Spinal cord (tissue), 10 donors: ENCODE measurements around the gene CD19. TPM values are rescaled to one million over a fixed set of nuclear protein-coding genes. Genes with fewer than 3 reads are reported as not detected.

Experiments used
- DNase-seq, 6 donors: peaks; one replicate each; pipeline versions ENCODE4 v3.0.0 to v3.0.0-alpha.2; 2013 to 2015; ENCODE audit warnings: low spot score in 6 of 6, low read depth in 4 of 6
- H3K27ac ChIP-seq: one replicate; pipeline ENCODE4 v1.5.1; 2013; ENCODE audit warnings: low read depth, low read length, control low read depth
- H3K27me3 ChIP-seq: one replicate; pipeline ENCODE4 v1.6.1; 2013; ENCODE audit warnings: low read length; ENCODE audit not compliant: control insufficient read depth, insufficient read depth
- H3K36me3 ChIP-seq: one replicate; pipeline ENCODE4 v1.6.1; 2013; ENCODE audit warnings: low read length; ENCODE audit not compliant: control insufficient read depth, insufficient read depth
- H3K4me1 ChIP-seq: one replicate; pipeline ENCODE4 v1.6.1; 2013; ENCODE audit warnings: low read length; ENCODE audit not compliant: control insufficient read depth, insufficient read depth
- H3K4me3 ChIP-seq: one replicate; pipeline ENCODE4 v1.5.1; 2013; ENCODE audit warnings: low read depth, low read length, control low read depth
- H3K9me3 ChIP-seq: one replicate; pipeline ENCODE4 v1.6.1; 2013; ENCODE audit warnings: low read length; ENCODE audit not compliant: control insufficient read depth, insufficient read depth
- WGBS: methylation state at CpG from one replicate; pipeline ENCODE4 v1.1.5; 2013; ENCODE audit warnings: missing lambda C conversion rate; ENCODE audit not compliant: insufficient coverage; 5-methylcytosine and 5-hydroxymethylcytosine counted together
- polyA plus RNA-seq, 2 donors: library from polyadenylated mRNA; unstranded; fragments of 120-200 nt; gene quantifications; one replicate each; pipeline ENCODE4 v1.2.1, GENCODE V29; 2013; ENCODE audit not compliant: insufficient read length in 2 of 2
- total RNA-seq, 2 donors: library from RNA; depleted of rRNA in 1 of 2; stranded (reverse); fragments of 120-200 nt in 1 of 2; fragments of >200 nt in 1 of 2; gene quantifications; one replicate each; pipeline versions ENCODE4 v1.2.3 to v1.2.4, GENCODE V29; 2013 to 2014
- donor health status: healthy.

The CD19 gene
- total and polyA plus RNA-seq, 4 donors = 0.40 to 1.3 (median 1.1) TPM

DNA sequence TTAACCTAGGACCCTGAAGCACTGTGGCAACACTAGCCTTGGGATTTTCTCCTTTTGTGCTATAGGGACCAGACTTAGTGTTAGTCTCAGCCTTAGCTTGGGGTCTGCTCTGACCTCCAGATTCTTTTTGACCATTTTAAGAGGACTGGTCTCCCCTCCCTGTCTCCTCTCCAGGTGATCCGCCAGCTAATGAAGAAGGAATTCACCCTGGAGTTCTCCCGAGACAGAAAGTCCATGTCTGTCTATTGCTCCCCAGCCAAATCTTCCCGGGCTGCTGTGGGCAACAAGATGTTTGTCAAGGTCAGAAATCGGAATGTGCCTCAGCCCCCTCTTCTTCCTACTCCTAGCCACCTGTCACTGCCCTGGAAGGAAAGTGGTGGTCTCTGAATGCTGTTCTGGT lies 33.9 kb upstream of the CD19 start:
- WGBS = 93% methylated on average over 3 of the region's 4 CpGs
- Histone ChIP-seq H3K4me1 (no peaks in the 10 kb centered on the region), H3K36me3 (peaks cover 28% of the 10 kb centered on the region), H3K27ac (no peak overlapping the region), H3K4me3 (no peak overlapping the region), H3K27me3 (no peaks in the 10 kb centered on the region), H3K9me3 (no peaks in the 10 kb centered on the region)
- DNase-seq = no peak

GRCh38 chr16:28898266-28898665 lies 33.5 kb upstream of the CD19 start:
- WGBS = 90% methylated on average over 15 of the region's 15 CpGs

DNA sequence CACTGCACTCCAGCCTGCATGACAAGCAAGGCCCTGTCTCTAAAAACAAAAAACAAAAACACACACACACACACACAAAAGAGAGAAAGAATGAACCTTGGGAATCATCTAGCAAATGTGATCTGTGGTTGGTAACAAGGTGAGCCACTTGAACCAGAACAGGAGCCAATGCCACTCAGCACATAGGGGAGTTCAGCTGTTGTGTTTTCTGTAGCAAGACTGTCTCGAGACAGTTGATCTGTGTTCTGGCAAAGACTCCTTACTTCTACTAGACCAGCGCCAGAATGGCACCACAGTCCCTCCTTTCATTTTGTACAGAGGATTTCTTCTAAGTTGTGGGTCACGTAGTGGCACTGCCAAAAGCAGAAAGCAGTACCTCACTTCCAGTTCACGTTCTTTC lies 32.8 kb upstream of the CD19 start:
- no peaks in the 10 kb centered on the region for H3K27me3 ChIP-seq
- no peaks in the 10 kb centered on the region for H3K9me3 ChIP-seq
- H3K4me1 ChIP-seq = no peaks in the 10 kb centered on the region
- no peak overlapping the region for H3K4me3 ChIP-seq
- no peak overlapping the region for H3K27ac ChIP-seq
- WGBS = 66% methylated on average over 2 of the region's 4 CpGs
- H3K36me3 ChIP-seq = peaks cover 38% of the 10 kb centered on the region
- DNase-seq = no peak

More at GRCh38 chr16:28898266-28898665, 33.5 kb upstream of the CD19 start:
- H3K27me3 ChIP-seq = no peaks in the 10 kb centered on the region
- no peak overlapping the region for H3K27ac ChIP-seq
- no peak overlapping the region for H3K4me3 ChIP-seq
- no peak for DNase-seq
- H3K9me3 ChIP-seq = no peaks in the 10 kb centered on the region
- peaks cover 32% of the 10 kb centered on the region for H3K36me3 ChIP-seq
- no peaks in the 10 kb centered on the region for H3K4me1 ChIP-seq

DNA sequence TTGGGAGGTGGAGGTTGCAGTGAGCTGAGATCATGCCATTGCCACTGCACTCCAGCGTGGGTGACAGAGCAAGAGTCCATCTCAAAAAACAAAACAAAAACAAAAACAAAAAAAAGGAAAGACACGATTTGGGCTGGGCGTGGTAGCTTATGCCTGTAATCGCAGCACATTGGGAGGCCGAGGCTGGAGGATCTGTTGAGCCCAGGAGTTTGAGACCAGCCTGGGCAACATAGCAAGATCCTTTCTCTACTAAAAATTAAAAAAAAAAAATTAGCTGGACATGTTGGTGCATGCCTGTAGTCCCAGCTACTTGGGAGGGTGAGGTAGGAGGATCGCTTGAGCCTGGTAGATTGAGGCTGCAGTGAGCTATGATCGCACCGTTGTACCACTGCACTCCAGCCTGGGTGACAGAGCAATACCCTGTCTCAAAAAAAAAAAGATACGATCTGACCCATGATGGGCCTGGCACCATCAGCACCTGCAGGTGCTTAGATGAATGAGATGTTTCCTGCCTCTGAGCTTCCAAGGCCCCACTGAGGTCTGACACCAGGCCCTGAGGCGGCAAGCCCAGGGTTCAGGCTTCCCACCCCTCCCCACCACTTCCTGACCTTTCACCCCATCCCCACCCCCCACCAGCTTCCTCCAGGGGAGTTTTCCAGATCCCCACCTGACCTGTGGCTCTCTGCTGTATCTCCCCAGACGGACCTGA lies 31.7 kb upstream of the CD19 start:
- no peak for DNase-seq
- no peak overlapping the region for H3K4me3 ChIP-seq
- no peaks in the 10 kb centered on the region for H3K4me1 ChIP-seq
- no peaks in the 10 kb centered on the region for H3K9me3 ChIP-seq
- 84% methylated on average over 5 of the region's 11 CpGs for WGBS
- H3K27ac ChIP-seq = no peak overlapping the region
- H3K36me3 ChIP-seq = peaks cover 41% of the 10 kb centered on the region
- H3K27me3 ChIP-seq = no peaks in the 10 kb centered on the region

DNA sequence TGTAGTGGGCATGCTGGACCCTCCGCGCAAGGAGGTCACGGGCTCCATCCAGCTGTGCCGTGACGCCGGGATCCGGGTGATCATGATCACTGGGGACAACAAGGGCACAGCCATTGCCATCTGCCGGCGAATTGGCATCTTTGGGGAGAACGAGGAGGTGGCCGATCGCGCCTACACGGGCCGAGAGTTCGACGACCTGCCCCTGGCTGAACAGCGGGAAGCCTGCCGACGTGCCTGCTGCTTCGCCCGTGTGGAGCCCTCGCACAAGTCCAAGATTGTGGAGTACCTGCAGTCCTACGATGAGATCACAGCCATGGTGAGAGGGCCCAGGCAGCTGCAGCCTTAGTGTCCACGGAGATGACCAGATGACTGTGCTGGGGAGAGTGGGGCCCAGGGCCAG lies 31.2 kb upstream of the CD19 start:
- Histone ChIP-seq H3K27me3 (no peaks in the 10 kb centered on the region), H3K4me3 (no peak overlapping the region), H3K36me3 (peaks cover 47% of the 10 kb centered on the region), H3K9me3 (no peaks in the 10 kb centered on the region), H3K27ac (no peak overlapping the region), H3K4me1 (no peaks in the 10 kb centered on the region)
- no peak for DNase-seq
- WGBS = 95% methylated on average over 25 of the region's 25 CpGs

DNA sequence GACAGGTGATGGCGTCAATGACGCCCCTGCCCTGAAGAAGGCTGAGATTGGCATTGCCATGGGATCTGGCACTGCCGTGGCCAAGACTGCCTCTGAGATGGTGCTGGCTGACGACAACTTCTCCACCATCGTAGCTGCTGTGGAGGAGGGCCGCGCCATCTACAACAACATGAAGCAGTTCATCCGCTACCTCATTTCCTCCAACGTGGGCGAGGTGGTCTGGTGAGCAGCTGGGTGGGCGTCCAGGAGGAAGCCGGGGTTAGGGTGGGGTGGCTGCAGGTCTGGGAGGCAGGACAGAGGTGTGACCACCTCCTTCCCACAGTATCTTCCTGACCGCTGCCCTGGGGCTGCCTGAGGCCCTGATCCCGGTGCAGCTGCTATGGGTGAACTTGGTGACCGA lies 29.9 kb upstream of the CD19 start:
- DNase-seq = no peak
- Histone ChIP-seq H3K4me3 (no peak overlapping the region), H3K4me1 (no peaks in the 10 kb centered on the region), H3K9me3 (no peaks in the 10 kb centered on the region), H3K27ac (no peak overlapping the region), H3K36me3 (peaks cover 54% of the 10 kb centered on the region), H3K27me3 (no peaks in the 10 kb centered on the region)
- 96% methylated on average over 6 of the region's 15 CpGs for WGBS

DNA sequence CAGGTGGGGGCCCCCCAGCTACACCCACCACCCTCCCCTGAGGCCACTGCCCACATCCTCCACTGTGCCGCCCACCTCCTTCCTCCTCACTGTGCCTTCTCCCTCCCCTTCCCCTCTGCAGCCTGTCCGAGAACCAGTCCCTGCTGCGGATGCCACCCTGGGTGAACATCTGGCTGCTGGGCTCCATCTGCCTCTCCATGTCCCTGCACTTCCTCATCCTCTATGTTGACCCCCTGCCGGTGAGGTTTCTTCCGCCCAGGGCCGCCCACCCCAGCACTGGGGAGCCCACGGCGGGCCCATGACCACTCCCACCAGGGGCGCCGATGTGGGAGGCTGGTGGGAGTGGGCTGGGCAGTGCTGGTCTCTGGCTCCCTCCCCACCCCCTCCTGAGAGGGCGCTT lies 28.9 kb upstream of the CD19 start:
- Histone ChIP-seq H3K27me3 (no peaks in the 10 kb centered on the region), H3K9me3 (no peaks in the 10 kb centered on the region), H3K36me3 (peaks cover 54% of the 10 kb centered on the region), H3K27ac (no peak overlapping the region), H3K4me3 (no peak overlapping the region), H3K4me1 (no peaks in the 10 kb centered on the region)
- WGBS = 71% methylated on average over 2 of the region's 11 CpGs
- no peak for DNase-seq

- Histone ChIP-seq H3K36me3 (peaks cover 56% of the 10 kb centered on the region), H3K27me3 (no peaks in the 10 kb centered on the region)
- WGBS = 87% methylated on average over 27 of the region's 29 CpGs
These were observed 28.3 kb upstream of the CD19 start for GRCh38 chr16:28903344-28904042.

DNA sequence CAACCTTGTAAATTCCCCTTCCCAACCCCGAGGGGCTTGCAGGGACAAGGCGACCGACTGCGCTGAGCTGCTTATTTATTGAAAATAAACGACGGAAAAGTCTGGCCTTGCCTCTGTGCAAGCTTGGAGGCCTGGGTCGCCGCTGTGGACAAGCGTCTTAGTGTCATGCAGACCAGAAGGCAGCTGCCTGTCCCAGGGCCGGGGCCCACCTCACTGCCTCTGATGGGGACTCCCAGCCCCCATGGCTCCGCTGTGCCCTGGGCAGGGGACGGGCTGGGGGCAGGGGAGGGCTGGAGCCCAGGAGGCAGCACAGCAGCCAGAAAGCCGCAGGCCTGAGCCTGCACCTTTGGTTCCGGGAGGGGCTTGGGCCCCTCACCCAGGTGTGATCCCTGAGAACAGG lies 27.4 kb upstream of the CD19 start:
- no peak overlapping the region for H3K4me3 ChIP-seq
- peaks cover 58% of the 10 kb centered on the region for H3K36me3 ChIP-seq
- H3K27me3 ChIP-seq = no peaks in the 10 kb centered on the region
- no peak overlapping the region for H3K27ac ChIP-seq
- WGBS = 75% methylated on average over 14 of the region's 14 CpGs
- H3K9me3 ChIP-seq = no peaks in the 10 kb centered on the region
- H3K4me1 ChIP-seq = no peaks in the 10 kb centered on the region
- DNase-seq = no peak

More at GRCh38 chr16:28903344-28904042, 28.3 kb upstream of the CD19 start:
- no peak overlapping the region for H3K4me3 ChIP-seq
- no peak overlapping the region for H3K27ac ChIP-seq
- H3K9me3 ChIP-seq = no peaks in the 10 kb centered on the region
- DNase-seq = no peak
- no peaks in the 10 kb centered on the region for H3K4me1 ChIP-seq

GRCh38 chr16:28904828-28905227 lies 26.9 kb upstream of the CD19 start:
- WGBS = 90% methylated on average over 14 of the region's 16 CpGs
- Histone ChIP-seq H3K36me3 (peaks cover 58% of the 10 kb centered on the region), H3K4me1 (no peaks in the 10 kb centered on the region), H3K27me3 (no peaks in the 10 kb centered on the region), H3K4me3 (no peak overlapping the region), H3K9me3 (no peaks in the 10 kb centered on the region), H3K27ac (no peak overlapping the region)
- DNase-seq = no peak
